ENCODE measurements around the gene TIMM22.
"Not testable (repeated sequence)": the region's sequence is repeated elsewhere in the genome, so short reads cannot be mapped to it uniquely, and the experiment has no call there.

The TIMM22 gene

DNA sequence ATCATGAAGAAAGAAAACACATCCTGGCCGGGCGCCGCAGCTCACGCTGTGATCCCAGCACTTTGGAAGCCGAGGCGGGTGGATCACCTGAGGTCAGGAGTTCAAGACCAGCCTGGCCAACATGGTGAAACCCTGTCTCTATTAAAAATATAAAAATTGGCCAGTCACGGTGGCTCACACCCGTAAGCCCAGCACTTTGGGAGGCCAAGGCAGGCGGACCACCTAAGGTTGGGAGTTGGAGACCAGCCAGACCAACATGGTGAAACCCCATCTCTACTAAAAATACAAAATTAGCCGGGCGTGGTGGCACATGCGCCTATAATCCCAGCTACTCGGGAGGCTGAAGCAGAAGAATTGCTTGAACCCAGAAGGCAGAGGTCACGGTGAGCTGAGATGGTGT, 25.1 kb upstream of the TIMM22 start:
- DNase-seq (ENCODE audit: low read depth in 2 of 2) = not testable (repeated sequence)

DNA sequence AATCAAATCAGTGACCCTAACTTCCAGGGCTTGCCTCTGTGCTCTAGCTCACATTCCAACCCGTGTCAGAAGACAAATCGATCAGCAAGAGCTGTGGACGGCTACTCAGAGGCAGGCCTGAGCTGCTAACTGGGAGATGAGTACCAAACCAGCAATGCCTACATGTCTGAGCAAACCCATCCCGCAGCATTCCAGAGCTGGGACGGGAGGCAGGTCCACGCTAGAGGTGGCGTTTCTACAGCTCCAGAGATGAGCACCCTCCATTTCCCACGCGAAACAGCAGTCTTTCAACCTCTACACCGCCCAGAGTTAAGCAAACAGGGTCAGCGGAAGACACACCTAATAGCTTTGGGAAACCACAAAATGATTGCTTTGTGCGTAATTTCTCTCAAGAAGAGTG, 23.9 kb upstream of the TIMM22 start:
- DNase-seq (ENCODE audit: low read depth in 2 of 2) = no peak

DNA sequence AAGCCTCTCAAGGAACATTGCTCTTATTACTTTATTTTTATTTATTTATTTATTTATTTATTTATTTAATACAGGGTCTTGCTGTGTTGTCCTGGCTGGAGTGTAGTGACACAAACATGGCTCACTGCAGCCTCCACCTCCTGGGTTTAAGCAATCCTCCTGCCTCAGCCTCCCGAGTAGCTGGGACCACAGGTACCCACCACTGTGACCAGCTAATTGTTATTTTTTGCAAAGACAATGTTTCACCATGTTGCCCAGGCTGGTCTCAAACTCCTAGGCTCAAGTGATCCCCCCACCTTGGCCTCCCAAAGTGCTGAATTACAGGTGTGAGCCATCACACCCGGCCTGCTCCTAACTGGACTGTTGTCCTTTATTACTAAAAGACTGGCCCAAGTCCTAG, 22.2 kb upstream of the TIMM22 start:
- not testable (repeated sequence) for DNase-seq (ENCODE audit: low read depth in 2 of 2)

DNA sequence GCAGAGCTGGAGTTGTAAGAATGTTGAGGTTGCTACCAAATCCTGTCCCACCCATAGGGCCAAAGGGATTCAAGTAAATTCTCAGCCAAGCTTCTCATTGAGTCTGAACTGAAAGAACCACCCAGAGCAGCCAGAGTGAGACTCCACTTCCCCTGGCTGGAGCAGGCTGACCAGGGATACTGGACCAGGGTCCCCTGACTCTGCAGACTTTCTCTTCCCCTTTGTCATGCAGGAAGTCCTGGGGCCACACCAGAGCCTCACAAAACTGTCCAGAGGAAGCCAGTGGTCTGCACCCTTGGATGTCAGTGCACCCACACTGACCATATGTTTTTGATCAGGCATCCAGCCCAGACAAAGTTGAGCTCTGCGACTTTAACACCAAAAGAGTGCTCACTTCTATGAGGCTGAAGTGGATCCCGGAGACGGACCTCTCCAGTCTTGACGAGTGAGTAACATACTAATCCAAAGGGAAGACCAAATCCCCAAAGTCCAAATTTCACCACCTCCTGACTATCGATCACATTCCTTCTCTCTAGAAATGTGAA, 21.5 kb upstream of the TIMM22 start:
- no peak for DNase-seq (ENCODE audit: low read depth in 2 of 2)

DNA sequence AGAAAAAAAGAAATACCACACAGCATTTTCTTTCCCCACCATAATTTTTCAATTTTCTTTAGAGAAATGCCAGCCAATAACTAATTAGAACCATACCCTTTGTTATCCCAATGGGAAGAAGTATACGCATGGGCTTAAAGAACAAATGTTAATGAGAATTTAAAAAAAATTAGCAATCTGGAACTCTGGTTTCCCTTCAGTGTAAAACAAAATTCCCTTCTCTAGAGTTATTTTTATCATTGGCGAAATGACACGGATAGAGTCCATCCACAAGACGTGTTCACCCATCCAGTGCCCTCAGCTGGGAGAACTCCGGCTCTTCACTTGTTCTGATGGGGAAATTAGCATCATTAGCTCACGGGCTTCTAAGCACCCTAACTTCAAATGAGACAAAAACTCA, 20.6 kb upstream of the TIMM22 start:
- no peak for DNase-seq (ENCODE audit: low read depth in 2 of 2)

DNA sequence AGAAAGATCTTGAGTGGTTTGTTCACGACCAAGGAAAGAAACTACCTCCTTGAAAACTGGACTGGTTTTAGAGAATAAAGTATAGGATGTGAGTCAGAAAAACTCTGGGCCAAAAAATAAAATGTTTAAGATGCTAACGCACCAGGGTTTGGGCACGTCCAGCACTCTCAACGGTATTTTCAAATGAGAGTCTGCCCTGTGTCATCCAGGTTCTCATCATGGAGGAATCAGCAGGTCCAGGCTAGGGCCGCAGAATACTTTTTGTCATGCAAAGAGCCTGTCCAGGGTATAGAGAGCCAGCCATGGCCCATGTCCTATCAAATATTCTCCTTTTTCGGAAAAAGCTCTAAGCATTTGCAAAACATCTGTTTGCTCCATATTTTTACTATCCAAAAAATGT, 19.8 kb upstream of the TIMM22 start:
- no peak for DNase-seq (ENCODE audit: low read depth in 2 of 2)

DNA sequence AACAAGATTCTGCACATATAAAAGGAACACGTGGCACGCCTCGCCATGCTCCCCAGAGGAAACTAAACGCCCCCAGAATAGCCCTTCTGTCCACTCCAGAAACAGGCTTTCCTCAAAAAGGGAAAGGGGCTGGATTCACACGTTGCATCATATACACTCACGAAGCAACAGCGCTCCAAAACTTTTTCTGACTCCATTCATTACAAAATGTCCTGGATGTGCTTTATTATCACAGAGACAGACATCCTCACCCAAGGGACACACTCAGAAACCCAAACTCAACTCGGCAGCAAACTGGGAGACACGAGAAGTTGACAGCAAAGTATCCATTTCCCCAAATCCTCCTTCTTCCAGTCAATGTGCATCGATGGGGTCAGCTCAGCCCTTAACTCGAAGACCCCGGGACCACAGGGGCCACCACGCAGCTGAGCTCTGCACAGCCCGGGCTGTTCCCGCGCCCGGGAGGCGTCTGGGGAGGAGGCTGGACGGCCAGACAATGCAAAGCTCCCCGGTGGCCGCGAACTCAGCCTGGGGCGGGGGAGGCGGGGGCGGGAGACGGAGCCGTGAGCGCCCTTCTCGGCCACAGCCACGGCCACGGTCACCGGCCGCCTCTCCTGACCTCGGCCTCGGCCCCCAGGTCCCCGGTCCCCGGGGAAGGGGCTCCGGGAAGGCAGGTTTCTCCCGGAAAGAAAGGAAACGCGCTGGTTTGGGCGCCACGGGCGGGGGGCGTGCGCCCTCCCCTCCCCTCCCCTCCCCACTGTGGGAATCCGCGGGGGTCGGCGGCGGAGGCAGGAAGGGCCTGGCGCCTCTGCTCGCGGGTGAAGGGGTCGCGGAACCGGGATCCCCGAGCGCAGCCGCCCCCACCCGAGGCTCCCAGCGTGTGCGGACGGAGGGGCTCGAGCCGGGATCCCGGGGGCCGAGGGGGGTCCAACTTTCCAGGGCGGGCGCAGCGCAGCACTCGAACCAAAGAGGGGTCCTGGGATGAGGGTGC, 18.5 kb upstream of the TIMM22 start:
- DNase-seq (ENCODE audit: low read depth in 2 of 2) = no peak

DNA sequence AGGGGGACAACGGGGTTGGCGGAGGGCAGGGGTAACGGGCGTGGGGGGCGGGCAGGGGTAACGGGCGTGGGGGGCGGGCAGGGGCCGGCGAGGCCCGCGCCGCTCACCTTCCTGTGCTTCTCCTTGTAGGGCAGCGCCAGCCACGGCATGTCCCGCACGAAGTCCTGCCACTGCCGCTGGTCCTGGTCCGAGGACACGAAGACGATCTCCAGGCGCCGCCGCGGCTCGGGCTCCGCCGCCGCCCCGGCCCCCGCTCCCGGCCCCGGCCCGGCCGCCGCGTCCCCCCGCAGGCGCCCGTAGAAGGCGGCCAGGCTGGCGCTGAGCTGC, 17.8 kb upstream of the TIMM22 start:
- DNase-seq (ENCODE audit: low read depth in 2 of 2) = no peak

DNA sequence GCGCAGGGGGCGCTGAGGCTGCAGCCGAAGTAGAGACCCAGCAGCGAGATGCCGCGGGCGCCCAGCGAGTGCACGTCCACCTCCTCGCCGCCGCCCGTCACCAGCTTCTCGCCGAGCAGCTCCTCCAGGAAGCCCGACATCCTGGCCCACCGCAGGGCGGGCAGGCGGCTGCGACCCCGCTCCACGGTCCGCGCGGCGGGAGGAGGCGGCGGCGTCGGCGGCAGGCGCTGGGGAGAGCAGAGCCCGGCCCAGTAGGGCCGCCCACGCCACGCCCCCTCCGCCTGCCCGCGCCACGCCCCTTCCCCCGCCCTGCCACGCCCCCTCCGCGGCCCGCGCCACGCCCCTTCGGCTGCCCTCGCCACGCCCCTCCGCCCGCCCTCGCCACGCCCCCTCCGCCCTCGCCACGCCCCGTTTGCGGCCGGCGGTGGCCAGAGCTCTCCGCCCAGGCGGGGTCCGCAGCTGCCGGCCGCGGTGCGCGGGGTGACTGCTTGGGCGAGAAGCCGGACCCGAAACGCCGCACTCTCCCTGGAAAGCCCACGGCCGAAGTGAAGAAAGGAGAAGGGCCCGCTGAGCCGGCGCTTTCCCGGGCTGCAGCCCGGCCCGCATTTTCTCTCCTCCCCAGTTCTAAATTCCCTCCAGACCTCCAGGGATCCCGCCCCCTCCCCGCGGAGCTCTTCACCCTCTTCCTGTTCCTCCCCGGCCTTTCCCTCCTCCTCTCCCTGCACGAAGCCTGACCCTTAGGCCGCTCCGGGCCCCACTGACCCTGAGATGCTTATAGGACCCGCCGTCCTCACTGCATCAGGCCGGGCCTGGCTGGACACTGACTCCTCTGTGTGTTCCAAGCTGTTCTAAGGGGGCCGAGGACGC, 17.2 kb upstream of the TIMM22 start, which contains the start of gene NXN:
Gene NXN (minus strand): TSS at position 238 of the 867 bp plus-strand sequence.
- peak; percentile 73 to 76 for DNase-seq (ENCODE audit: low read depth in 2 of 2)

DNA sequence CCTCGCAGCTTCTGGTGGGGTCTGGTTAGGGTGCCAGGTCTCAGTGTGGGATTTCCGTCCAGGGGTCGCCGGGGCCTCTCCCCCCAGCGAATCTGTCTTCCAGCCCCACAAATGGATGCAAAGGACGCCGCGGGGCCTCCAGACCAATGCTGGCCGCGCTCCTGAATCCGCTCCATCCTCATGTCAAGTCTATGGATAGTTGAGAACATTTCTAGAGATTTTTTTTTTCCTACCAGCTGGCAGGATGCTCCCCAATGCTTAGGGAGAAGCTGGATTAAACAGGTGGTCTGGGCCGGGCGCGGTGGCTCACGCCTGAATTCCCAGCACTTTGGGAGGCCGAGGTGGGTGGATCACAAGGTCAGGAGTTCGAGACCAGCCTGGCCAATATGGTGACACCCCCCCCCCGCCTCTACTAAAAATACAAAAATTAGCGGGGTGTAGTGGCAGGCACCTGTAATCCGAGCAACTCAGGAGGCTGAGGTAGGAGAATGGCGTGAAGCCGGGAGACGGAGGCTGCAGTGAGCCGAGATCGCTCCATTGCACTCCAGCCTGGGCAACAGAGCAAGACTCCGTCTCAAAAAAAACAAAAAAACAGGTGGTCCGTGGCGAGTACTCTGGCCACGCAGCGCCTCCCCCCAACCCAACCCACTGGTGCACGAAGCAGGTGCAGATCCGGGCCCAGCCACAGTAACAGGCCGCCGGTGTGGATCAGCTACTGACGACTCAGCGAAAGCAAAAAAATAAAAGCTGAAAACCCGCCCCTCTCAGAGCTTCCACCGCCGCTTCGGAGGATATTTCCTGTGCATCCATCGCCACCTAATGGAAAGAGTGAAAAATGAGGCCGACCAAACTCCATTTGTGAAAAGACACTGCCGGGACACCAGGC, 16.3 kb upstream of the TIMM22 start:
- peak; percentile 47 to 55 for DNase-seq (ENCODE audit: low read depth in 2 of 2)

DNA sequence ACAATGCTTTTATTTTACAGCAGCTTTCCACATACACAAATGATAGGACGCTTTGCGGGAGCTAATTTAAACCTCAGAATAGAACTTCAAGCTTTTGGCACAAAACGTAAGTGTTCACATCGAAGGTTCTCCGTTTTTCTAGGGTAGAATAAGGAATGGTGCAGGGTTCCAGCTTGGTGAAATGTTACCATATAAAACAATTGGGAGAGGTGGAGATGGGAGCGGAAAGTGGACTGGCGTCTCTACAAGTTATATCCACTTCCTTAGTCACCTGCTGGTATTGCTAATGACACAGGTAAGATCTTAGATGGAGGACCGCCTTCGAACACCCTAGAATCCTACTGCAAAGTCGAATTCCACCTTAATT, 15.7 kb upstream of the TIMM22 start:
- no peak for DNase-seq (ENCODE audit: low read depth in 2 of 2)

DNA sequence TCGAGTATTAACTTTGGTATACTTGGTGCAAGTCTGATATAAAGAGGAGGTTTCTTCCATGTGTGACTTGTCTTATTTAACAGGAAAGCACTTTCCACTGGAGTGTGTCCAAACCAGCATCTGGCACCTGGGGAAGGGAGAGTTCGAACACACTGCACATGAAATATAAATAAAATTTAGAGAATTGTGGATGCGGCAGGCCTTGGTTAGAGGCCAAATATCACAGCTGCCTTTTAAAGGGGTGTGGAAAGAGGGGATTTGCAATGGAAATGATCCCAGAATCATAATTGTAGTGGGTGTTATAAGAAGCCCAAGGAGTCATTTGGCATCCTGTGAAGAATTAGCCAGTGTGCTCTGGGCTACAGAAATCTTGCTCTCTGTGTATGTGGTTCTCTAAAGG, 13.0 kb upstream of the TIMM22 start:
- DNase-seq (ENCODE audit: low read depth in 2 of 2) = no peak

DNA sequence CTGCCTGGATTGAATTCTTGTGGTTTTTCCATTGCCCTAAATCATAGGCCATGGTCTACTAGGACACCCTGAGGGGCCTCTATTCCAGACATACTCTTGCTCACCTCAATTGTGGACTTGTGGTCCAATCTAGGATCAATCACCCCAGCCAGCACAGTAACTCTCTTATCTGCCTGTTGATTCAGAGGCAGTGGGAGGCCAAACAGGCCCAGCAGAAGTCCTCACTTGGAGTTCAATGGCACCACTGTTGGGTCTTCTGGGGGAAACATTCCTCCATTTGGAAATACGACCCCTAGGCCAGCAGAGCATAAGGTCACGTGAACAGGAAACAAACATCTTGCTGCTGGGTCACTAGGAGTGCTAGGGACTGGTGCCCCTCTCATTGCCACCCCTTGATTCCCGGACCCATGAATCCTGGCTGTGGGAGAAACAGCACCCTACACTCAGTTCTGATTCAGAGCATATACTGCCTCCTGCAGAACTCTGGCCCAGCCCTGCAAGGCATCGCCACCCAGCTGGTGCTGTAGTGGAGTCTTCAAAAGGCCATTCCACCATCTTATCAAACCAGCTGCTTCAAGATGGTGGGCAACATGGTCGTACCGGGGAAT, 10.5 kb upstream of the TIMM22 start:
- no peak for DNase-seq (ENCODE audit: low read depth in 2 of 2)

DNA sequence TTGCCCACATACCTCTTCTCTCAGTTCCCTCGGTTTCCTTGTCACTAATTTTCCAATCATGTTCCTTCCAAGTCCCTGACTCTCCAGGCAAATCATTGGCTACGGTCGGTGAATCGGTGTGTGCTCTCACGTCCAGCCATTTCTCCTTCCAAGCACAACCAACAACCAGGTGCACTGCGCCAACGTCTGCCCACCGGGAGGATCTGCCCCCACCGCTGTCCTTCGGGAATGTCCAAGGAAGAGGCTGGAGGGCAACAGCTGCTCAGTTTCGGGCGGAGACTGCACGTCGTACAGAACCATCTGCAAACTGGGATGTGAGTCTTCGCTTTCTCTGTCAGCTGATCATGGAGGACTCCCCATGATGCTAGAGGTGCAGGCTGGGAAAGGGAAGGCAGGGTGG, 9.0 kb upstream of the TIMM22 start:
- no peak for DNase-seq (ENCODE audit: low read depth in 2 of 2)

DNA sequence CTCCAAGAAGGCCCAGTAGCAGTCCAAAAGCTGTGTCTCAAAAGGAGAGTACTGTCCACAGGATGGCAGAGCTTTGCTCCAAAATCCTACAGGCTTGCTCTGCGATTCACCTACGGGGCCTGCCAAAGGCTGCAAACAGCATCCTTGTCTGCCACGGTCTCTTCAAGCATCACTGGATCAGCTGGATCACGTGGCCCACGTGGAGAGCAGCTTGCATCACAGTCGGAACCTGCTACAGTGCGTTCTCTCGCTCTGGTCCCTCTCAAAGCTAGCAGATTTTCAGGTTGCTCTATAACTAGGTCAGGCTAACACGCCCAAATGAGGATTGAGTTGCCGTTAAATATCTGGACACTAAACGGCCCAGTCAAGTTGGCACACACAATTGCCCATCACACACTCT, 8.4 kb upstream of the TIMM22 start:
- DNase-seq (ENCODE audit: low read depth in 2 of 2) = no peak

DNA sequence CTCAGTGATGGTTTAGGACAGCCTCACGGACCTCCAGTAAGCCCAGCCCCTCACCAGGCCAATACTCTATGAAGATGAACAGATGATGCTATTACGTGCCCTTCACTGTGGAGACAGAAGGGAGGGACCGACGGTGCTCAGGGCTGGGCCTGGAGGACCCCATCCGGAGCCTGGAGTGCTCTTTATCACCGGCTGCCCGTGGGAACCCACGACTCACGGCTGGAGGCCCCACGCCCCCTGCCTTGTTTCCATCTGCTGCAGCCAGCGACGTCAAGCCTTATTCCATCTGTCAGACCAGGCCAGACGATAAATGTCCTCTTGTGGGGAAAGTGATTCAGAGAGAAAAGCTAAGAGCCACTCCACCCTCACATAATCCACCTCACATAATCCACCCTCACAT, 4.0 kb upstream of the TIMM22 start:
- no peak for DNase-seq (ENCODE audit: low read depth in 2 of 2)

DNA sequence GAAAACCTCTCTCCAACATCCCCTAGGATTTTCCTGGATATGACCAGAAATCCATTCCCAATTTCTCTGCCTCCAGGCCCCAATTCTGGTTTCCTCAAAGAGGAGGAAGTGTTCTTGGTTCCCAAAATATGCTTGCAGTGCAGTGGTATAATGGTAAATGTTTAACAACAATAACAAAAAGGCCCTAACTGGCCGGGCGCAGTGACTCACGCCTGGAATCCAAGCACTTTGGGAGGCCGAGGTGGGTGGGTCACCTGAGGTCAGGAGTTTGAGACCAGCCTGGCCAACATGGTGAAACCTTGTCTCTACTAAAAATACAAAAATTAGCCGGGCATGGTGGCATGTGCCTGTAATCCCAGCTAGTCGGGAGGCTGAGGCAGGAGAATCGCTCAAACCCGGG, 1.6 kb upstream of the TIMM22 start:
- DNase-seq (ENCODE audit: low read depth in 2 of 2) = not testable (repeated sequence)

DNA sequence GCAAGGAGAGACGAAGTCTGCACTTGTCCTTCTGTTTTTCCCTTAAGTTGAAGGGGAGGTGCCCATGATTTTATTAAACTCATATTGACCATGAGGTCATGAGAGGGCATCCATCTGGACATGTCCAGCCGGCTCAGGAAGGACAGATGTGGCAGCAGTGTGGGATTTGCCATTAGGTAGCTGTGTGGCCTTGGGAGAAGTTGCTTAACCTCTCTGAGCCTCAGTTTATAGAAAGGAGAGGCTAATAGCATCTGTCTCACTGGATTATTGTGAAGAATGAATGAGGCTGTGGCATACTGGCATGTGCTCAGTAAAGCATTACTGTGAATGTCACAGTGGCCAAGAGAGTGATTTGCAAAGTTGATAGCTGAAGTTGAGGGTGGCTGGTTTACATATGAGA, 1.2 kb downstream of the TIMM22 start:
- no peak for DNase-seq (ENCODE audit: low read depth in 2 of 2)

DNA sequence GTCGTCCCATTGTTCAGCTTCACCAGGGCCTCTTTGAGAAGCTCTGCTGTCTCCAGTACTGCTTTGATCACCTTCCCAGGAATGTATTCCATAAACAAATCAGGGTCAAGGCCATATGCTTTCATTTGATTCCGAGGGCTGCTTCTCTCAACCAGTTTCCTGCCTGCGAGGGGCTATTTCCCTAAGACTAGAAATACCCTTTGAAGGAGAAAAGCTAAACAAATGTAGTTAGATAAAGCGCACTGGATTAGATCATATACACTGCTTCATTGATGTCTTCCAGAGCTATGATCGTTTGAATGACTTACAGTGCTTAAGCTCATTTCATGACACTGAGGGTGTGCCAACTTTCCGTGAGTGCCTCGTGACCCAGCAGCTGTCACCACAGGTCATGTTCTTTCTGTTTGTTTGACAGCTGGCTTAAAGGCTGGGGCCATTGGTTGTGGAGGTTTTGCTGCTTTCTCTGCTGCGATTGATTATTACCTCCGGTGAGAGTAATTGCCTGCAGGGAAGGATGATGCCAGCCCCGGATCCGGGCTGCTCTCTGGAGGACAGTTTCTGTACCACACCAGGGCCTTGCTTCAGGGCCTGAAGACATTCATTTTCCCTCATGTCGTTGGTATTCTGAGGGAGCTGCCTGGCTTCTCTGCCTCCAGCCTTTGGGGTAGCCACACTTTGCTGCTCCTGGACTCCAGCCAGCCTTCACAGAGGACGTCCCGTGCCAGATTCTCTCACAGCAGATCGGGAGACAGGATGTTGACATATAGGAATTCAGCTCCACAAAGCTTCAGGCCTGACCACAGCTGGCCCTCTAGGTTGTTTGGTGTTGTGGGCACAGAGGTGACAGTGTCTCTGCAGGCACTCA, 3.9 kb downstream of the TIMM22 start:
- DNase-seq (ENCODE audit: low read depth in 2 of 2) = no peak
